ENCODE results near the gene SUCLG1. TPM values are rescaled to one million over a fixed set of nuclear protein-coding genes. Genes with fewer than 3 reads are reported as not detected.

Gene SUCLG1
- total RNA-seq, 2 experiments from 2014 or later: 67.1 to 72.8 TPM

Other genes starting within 250 kb of the SUCLG1 start
- gene DNAH6, start 57.2 kb upstream of the SUCLG1 start, total RNA-seq: under 1 TPM; 0.21 to 0.54 TPM